Prostate gland (tissue), 2 donors: ENCODE data around the gene OR14K1.
"Not testable (repeated sequence)": the region's sequence is repeated elsewhere in the genome, so short reads cannot be mapped to it uniquely, and the experiment has no call there.

Experiments
- POLR2AphosphoS5 ChIP-seq: sonication (generic); formaldehyde crosslinking; IDR thresholded peaks from one replicate; pipeline ENCODE4 v1.6.1; 2017; ENCODE audit warnings: antibody characterized with exemption
- TF ChIP-seq, protein P1 (sequence below), 4 experiments: fragments of 200-600 bp in 2 of 4; fragments of 450-650 bp in 2 of 4; sonication (generic) in 2 of 4; IDR thresholded peaks; 1 replicate in 3 of 4; 2 replicates in 1 of 4; pipeline ENCODE4 v1.5.1; 2016 to 2019; ENCODE audit warnings: antibody characterized with exemption in 4 of 4, mild to moderate bottlenecking in 2 of 4, moderate library complexity in 2 of 4

DNA sequence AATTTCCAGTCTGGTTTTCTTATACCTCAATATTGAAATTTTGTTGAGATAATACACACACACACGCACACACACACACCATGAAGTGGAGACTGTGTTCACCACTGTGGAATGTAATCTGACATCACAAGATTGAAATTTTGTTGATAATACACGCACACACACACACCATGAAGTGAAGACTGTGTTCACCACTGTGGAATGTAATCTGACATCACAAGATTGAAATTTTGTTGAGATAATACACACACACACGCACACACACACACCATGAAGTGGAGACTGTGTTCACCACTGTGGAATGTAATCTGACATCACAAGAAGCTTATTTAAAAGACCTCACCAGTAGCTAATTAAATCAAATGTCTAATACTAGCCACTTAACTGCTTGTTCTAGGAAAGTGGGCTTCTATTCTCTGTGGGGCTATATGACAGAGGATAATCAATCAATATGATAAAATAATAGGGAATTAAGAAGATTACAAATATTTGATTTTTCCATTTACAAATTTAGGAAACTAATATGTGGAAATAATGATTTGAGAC is 3.9 kb downstream of the OR14K1 start:
- TF ChIP-seq, protein P1, sequence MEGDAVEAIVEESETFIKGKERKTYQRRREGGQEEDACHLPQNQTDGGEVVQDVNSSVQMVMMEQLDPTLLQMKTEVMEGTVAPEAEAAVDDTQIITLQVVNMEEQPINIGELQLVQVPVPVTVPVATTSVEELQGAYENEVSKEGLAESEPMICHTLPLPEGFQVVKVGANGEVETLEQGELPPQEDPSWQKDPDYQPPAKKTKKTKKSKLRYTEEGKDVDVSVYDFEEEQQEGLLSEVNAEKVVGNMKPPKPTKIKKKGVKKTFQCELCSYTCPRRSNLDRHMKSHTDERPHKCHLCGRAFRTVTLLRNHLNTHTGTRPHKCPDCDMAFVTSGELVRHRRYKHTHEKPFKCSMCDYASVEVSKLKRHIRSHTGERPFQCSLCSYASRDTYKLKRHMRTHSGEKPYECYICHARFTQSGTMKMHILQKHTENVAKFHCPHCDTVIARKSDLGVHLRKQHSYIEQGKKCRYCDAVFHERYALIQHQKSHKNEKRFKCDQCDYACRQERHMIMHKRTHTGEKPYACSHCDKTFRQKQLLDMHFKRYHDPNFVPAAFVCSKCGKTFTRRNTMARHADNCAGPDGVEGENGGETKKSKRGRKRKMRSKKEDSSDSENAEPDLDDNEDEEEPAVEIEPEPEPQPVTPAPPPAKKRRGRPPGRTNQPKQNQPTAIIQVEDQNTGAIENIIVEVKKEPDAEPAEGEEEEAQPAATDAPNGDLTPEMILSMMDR (IDR thresholded peaks at IDR 0.05), result not testable (repeated sequence)
- not testable (repeated sequence) for TF ChIP-seq POLR2AphosphoS5
